HFF-Myc (cell line): ENCODE results near the gene DDX41.

Experiments
- DNase-seq: peaks from one replicate; pipeline ENCODE4 v3.0.0-alpha.2; 2011; ENCODE audit warnings: low read depth; ENCODE audit errors: extremely low read depth
- H3K4me3 ChIP-seq: replicated peaks from 2 replicates; pipeline ENCODE4 v1.5.1; 2011; ENCODE audit warnings: low read depth, mild to moderate bottlenecking, control low read depth, low read length
- TF ChIP-seq, protein P1 (sequence below): IDR thresholded peaks from 2 replicates; pipeline ENCODE4 v1.5.1; 2012; ENCODE audit warnings: mild to moderate bottlenecking, low read depth, low read length, control low read depth; ENCODE audit errors: missing control alignments

The DDX41 gene

DNA sequence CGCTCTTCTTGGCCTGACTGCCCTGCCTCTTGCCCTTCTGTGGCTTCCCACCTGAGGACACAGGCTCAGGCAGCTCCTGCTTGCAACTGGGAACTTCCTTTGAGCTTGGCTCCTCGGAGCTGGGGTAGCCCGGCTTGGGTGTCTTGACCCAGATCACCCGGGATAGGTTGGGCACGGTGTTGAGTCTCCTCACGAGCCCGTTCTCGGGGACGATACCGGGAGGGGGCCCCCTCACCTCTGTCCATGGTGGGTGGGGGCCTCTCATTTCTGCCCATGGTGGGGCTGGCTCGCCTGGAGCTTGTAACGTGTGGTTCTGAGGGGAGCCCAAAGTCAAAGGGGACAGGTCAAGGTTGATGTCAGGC, 7.8 kb upstream of the DDX41 start:
- DNase-seq = no peak
- TF ChIP-seq, protein P1, sequence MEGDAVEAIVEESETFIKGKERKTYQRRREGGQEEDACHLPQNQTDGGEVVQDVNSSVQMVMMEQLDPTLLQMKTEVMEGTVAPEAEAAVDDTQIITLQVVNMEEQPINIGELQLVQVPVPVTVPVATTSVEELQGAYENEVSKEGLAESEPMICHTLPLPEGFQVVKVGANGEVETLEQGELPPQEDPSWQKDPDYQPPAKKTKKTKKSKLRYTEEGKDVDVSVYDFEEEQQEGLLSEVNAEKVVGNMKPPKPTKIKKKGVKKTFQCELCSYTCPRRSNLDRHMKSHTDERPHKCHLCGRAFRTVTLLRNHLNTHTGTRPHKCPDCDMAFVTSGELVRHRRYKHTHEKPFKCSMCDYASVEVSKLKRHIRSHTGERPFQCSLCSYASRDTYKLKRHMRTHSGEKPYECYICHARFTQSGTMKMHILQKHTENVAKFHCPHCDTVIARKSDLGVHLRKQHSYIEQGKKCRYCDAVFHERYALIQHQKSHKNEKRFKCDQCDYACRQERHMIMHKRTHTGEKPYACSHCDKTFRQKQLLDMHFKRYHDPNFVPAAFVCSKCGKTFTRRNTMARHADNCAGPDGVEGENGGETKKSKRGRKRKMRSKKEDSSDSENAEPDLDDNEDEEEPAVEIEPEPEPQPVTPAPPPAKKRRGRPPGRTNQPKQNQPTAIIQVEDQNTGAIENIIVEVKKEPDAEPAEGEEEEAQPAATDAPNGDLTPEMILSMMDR = no peak
- no peak overlapping the region for H3K4me3 ChIP-seq

DNA sequence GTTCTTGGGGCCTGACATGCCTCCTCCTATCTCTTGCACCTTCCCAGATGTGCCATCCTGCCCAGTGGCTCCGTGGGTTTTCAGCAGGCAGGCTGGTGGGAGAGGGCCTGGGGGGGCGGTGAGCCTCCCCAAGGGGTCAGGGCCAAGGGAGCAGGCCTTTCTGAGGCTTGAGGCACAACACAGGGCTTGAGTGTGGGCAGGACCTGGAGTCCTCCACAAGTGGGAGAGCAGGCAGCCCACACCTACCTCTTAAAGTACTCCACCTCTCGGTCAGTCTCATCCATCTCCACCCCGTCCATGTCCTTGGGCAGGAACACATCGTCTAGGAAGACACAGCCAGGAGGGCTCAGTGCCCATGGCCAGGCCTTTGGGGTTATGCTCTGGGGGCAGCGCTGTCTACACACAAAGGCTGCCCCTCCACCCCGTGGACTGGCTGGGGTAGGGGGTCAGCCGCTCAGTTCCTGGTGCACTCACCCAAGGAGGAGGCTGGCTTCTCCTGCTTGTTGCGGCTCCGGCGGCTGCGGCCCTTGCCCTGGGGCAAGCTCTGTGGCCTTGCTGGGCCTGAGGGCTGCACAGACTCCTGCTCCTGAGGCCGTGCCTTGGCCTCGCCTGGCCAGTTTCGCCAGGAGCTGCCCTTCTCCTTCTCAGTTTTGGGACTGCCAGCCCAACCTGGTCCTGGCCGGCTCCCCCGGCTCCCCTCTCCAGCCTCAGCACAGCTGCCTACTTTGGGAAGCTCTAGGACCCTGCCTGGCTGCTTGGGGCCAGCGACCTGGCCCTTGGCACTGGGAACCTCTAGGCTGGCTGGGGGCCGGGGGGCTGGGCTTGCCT, 7.2 kb upstream of the DDX41 start:
- DNase-seq = no peak
- H3K4me3 ChIP-seq = no peak overlapping the region
- TF ChIP-seq, protein P1 = no peak

DNA sequence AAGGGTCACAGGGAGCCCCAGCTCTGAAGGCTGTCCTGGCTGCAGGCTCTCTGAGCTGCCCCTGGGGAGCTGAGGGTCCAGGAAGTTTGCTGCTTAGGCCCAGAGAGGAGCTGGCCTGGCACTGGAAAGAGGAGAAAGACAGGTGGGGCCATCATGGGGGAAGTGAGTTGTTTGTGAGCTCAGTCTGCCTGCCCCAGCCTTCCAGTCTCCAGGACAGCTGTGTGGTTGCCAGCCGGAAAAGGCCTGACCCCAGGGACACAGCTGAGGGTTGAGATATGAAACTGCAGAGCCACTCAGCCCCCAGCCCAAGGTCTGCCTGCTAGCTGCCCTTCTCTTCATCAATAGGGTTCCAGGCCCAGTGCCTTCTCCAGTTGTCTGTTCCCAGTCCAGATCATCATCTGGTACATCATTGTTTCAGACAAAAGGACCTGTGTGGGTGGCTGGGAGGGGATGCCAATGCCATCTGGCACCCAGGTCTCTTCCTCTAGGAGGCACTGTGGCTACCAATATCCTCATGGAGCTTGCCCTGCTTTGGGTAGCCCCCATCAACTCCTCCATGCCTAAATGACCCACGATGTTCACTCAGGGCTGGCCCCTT, 4.3 kb upstream of the DDX41 start:
- DNase-seq = no peak
- TF ChIP-seq, protein P1 = peak; percentile 11
- H3K4me3 ChIP-seq = no peak overlapping the region

DNA sequence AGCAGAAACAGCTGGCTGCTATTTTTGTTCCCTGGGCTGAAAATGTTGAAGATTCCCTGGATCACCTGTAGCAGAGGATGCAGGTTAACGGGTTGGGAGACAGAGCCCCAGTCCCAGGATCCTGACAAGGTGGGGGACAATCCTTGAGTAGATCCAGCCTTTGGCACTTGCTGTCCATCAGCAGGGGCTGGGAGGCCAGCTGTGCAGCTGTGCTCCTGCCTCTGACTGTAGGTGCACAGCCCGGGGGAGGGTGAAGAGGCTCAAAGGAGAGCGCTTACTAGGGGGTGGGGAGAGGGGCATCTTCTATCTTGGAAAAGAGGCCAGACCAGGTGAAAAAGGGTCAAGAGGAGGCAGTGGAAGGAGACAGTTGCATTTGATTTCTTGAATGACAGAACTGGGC, 3.5 kb upstream of the DDX41 start:
- TF ChIP-seq, protein P1 = no peak
- no peak for DNase-seq
- H3K4me3 ChIP-seq = no peak overlapping the region

DNA sequence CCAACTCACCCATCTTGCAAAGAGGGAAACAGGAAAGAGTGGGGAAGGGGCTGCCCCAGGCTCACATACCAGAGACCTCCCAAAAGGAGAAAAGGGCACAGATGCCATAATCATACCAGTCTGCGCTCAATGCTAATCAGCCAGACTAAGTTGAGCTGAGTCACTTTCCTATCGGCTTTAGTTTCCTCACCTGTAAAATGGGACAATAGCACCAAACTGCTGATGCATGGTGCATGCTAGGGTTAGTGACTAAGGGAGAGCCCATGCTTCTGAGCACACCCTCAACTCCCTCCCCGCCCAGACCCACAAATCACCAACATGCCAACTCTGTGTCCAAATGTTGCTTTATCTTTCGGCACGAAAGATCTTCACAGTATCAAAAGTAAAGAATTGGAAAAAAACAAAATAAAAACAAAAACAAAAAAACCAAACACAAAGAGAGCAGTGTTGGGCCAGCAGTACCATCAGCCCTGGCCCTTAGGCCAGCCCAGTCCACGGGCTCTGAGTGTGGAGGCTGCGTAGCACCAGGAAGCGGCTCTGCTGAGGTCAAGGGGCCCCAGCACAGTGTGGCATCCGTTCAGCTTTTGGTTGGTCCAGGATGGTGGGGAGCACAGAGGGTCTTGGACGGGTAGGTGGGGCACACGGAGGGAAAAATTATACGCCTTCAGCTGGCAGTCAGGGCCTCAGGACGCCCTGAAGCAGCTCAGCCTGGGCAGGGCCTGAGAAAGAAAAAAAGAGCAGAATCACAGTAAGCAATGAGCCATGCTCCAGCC, 2.9 kb upstream of the DDX41 start:
- no peak for DNase-seq
- no peak overlapping the region for H3K4me3 ChIP-seq
- TF ChIP-seq, protein P1 = no peak

DNA sequence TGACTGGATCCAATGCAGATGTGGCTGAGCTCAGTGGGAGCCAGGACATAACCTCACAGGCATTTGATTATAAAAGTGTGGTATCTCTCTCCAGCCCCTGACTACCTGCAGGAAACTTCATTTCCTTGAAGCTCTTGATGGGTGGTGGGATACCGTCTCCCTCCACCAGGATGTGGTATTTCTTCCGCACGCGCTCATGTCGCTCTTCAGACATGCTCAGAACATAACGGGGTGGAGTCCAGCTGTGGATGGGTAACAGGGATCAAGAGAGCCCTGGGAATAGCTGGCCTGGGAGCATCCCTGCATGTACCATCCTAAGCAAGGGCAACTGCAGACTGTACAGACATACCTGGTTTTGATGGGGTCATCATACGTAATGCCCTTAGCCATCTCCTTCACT, 1.2 kb downstream of the DDX41 start:
- TF ChIP-seq, protein P1 = no peak
- peak overlapping the region; percentile 98 for H3K4me3 ChIP-seq
- DNase-seq = no peak
